HepG2 (cell line): ENCODE measurements around the gene PXDC1. TPM values are rescaled to one million over a fixed set of nuclear protein-coding genes. Genes with fewer than 3 reads are reported as not detected.

ENCODE experiments used
- ATAC-seq: fragments of 200-7000 bp; cut with Tn5 transposase; 3 replicates; pipeline ENCODE4 v1.9.1; 2020; ENCODE audit warnings: mild to moderate bottlenecking, moderate library complexity
- BruUV-seq: library from RNA; stranded (reverse); fragments of 400-500 nt; replicated peaks from 2 replicates; lab custom pipeline; 2021; lab: Mats Ljungman, UMichigan
- CTCF ChIA-PET: fragments of 300-600 bp; formaldehyde crosslinking; extraction: SDS; loops from one replicate; lab custom pipeline; 2021; ENCODE audit warnings: low total read pairs, inconsistent platforms, low intra/inter-chr PET ratio; lab: Yijun Ruan, JAX
- POLR2A ChIA-PET: fragments of 350-600 bp; sonication (Branson Sonifier 250); formaldehyde crosslinking; loops from one replicate; lab custom pipeline; 2020; ENCODE audit warnings: antibody characterized with exemption, inconsistent platforms; lab: Yijun Ruan, JAX
- DNase-seq: peaks from one replicate; pipeline ENCODE4 v3.0.0-alpha.2; 2015; ENCODE audit warnings: low spot score
- FAIRE-seq: peaks from 3 replicates; lab custom pipeline; 2011; peaks lifted over from hg19 to GRCh38; lab: Jason Lieb, UNC
- H2AFZ ChIP-seq: one replicate; pipeline ENCODE4 v1.6.1; 2011; ENCODE audit warnings: low read length, inconsistent platforms
- H3K27ac ChIP-seq: fragments of 300-600 bp; 3 replicates; pipeline ENCODE4 v1.8.0; 2011; ENCODE audit warnings: mixed run types, mild to moderate bottlenecking, mixed read lengths, low read length, inconsistent platforms; ENCODE audit not compliant: insufficient read depth; ENCODE audit errors: extremely low read length
- H3K27me3 ChIP-seq, 2 experiments: fragments of 200-600 bp in 1 of 2; 2 replicates in 1 of 2; 3 replicates in 1 of 2; pipeline versions ENCODE4 v1.6.0 to v1.8.0; 2011; ENCODE audit warnings: low read length in 2 of 2, mild to moderate bottlenecking in 2 of 2, moderate library complexity in 2 of 2, inconsistent platforms in 1 of 2; ENCODE audit not compliant: insufficient read depth in 2 of 2, control insufficient read depth in 1 of 2
- H3K36me3 ChIP-seq, 2 experiments: fragments of 200-600 bp in 1 of 2; replicated peaks in 1 of 2; 2 replicates in 1 of 2; 3 replicates in 1 of 2; pipeline versions ENCODE4 v1.5.1 to v1.8.0; 2011; ENCODE audit warnings: low read length in 2 of 2, inconsistent platforms in 1 of 2; ENCODE audit not compliant: insufficient read depth in 2 of 2, control insufficient read depth in 1 of 2
- H3K4me1 ChIP-seq: 2 replicates; pipeline ENCODE4 v1.5.1; 2012; ENCODE audit warnings: low read length, inconsistent platforms; ENCODE audit not compliant: insufficient read depth
- H3K4me2 ChIP-seq: 2 replicates; pipeline ENCODE4 v1.6.0; 2011; ENCODE audit warnings: low read depth, low read length, inconsistent platforms
- H3K4me3 ChIP-seq, 3 experiments: fragments of 200-600 bp in 1 of 3; sonication (generic), shearing (Covaris generic) in 1 of 3; replicated peaks in 1 of 3; 2 replicates each; pipeline ENCODE4 v1.5.1; 2011 to 2016; ENCODE audit warnings: low read length in 3 of 3, inconsistent platforms in 2 of 3, low read depth in 2 of 3, mild to moderate bottlenecking in 2 of 3, control low read depth in 1 of 3, mixed read lengths in 1 of 3; ENCODE audit not compliant: insufficient read depth in 1 of 3
- H3K79me2 ChIP-seq: one replicate; pipeline ENCODE4 v1.6.1; 2011; ENCODE audit warnings: low read length, inconsistent platforms; ENCODE audit not compliant: insufficient read depth
- H3K9ac ChIP-seq: 2 replicates; pipeline ENCODE4 v1.6.0; 2011; ENCODE audit warnings: mild to moderate bottlenecking, low read depth, low read length, inconsistent platforms; ENCODE audit not compliant: insufficient read depth
- H3K9me3 ChIP-seq: 2 replicates; pipeline ENCODE4 v1.5.1; 2012; ENCODE audit warnings: mild to moderate bottlenecking, low read length
- H4K20me1 ChIP-seq: 2 replicates; pipeline ENCODE4 v1.6.0; 2011; ENCODE audit warnings: inconsistent platforms, mild to moderate bottlenecking, low read length, moderate library complexity; ENCODE audit not compliant: insufficient read depth
- AKAP8 ChIP-seq: sonication (generic); formaldehyde crosslinking; IDR thresholded peaks from 2 replicates; pipeline ENCODE4 v1.5.1; 2020; ENCODE audit warnings: mild to moderate bottlenecking, missing genetic modification reagents
- ATF1 ChIP-seq: IDR thresholded peaks from 2 replicates; pipeline ENCODE4 v1.6.1; 2016; ENCODE audit warnings: mild to moderate bottlenecking, control low read depth
- GATAD2A ChIP-seq: IDR thresholded peaks from 2 replicates; pipeline ENCODE4 v1.6.1; 2016
- REXO4 ChIP-seq: sonication (generic); formaldehyde crosslinking; IDR thresholded peaks from 2 replicates; pipeline ENCODE4 v1.8.0; 2022; ENCODE audit warnings: missing genetic modification reagents, mild to moderate bottlenecking, borderline replicate concordance
- ZMAT3 ChIP-seq: sonication (generic); formaldehyde crosslinking; conservative IDR thresholded peaks from 2 replicates; pipeline ENCODE4 v1.7.0; 2021; ENCODE audit warnings: missing genetic modification reagents
- ZNF501 ChIP-seq: sonication (generic); formaldehyde crosslinking; IDR thresholded peaks from 2 replicates; pipeline ENCODE4 v1.5.1; 2020; ENCODE audit warnings: mild to moderate bottlenecking, moderate library complexity, missing genetic modification reagents
- ZNF768 ChIP-seq: sonication (generic); formaldehyde crosslinking; IDR thresholded peaks from 2 replicates; pipeline ENCODE4 v1.4.0; 2020; ENCODE audit warnings: missing genetic modification reagents
- WGBS: methylation state at CpG from one replicate; pipeline ENCODE4 v1.1.6; 2017; ENCODE audit warnings: low lambda C conversion rate; 5-methylcytosine and 5-hydroxymethylcytosine counted together
- in situ Hi-C: cut with HindIII; loops from 2 replicates; pipeline ENCODE4 v1.10.0; 2017; ENCODE audit warnings: low pct_unique_long_range_greater_than_20kb; ENCODE audit not compliant: extremely low pct_ligation_motif_present
- intact Hi-C: fragments of 100-400 bp; cut with micrococcal nuclease; formaldehyde crosslinking; loops from one replicate; pipeline ENCODE4 v1.10.0; 2022; ENCODE audit not compliant: unreplicated experiment
- polyA plus RNA-seq, 8 experiments: library from polyadenylated mRNA; depleted of rRNA in 3 of 8; stranded (reverse) in 7 of 8; unstranded in 1 of 8; fragments of >200 nt; fragmentation: Illumina TruSeq in 4 of 8; extraction: Trizol in 4 of 8; gene quantifications; 2 replicates each; pipeline versions ENCODE4 v1.2.1 to v1.2.3, GENCODE V29; 2011 to 2016; ENCODE audit warnings: low read depth in 4 of 8, missing spikeins in 1 of 8, mixed read lengths in 1 of 8; ENCODE audit not compliant: insufficient read depth in 1 of 8
- total RNA-seq, 5 experiments: library from RNA; depleted of rRNA; stranded (reverse); fragments of >200 nt; fragmentation: Illumina TruSeq; extraction: Trizol; gene quantifications; 2 replicates each; pipeline ENCODE4 v1.2.3, GENCODE V29; 2016; ENCODE audit warnings: low read depth in 1 of 5

PXDC1 gene
- total and polyA plus RNA-seq, 2 of the 13 experiments (the other 11 are each of a cell fraction or from before 2014, with no cell fraction given): 32.4 to 34.7 TPM

GRCh38 chr6:3741477-3741871, 10.0 kb downstream of the PXDC1 start:
- no peak overlapping the region for H3K4me3 ChIP-seq
- CTCF ChIA-PET: interaction anchor here (1.4 to 3.5 kb wide), 7 partner anchors 35 to 267 kb away, joined by 3 to 45 read pairs (median 13); partner anchors contain the start of gene FAM50B
- no peak for TF ChIP-seq GATAD2A (CRISPR knock-in tag)
- TF ChIP-seq ZMAT3 (CRISPR knock-in tag): 0 out of 2 replicates have a peak, but pooled peaks have one; percentile 2
- TF ChIP-seq ATF1 (CRISPR knock-in tag): no peak
- TF ChIP-seq AKAP8: 0 out of 2 replicates have a peak, but pooled peaks have one; percentile 6
- TF ChIP-seq ZNF768 (CRISPR knock-in tag): no peak
- TF ChIP-seq REXO4 (CRISPR knock-in tag): no peak
- TF ChIP-seq ZNF501 (CRISPR knock-in tag): no peak
- in situ Hi-C loops (loop anchor here (5.0 kb wide), 2 partner anchors 186 to 251 kb away; no protein-coding TSS in a partner anchor), intact Hi-C loops (no loop called here)
- H3K27me3 ChIP-seq: no peaks in the 10 kb centered on the region
- H4K20me1 ChIP-seq: peaks cover 55% of the 10 kb centered on the region
- POLR2A ChIA-PET: interaction anchor here (1.2 kb wide), 1 partner anchor 100 kb away, joined by 3 read pairs; no protein-coding TSS in a partner anchor
- no peak for DNase-seq
- WGBS: 99% methylated on average over 13 of the region's 13 CpGs
- no peak overlapping the region for H2AFZ ChIP-seq
- peaks cover 64% of the 10 kb centered on the region for H3K79me2 ChIP-seq
- H3K9me3 ChIP-seq: no peaks in the 10 kb centered on the region
- no peak overlapping the region for H3K4me2 ChIP-seq
- no peak for ATAC-seq
- H3K4me1 ChIP-seq: peaks cover 57% of the 10 kb centered on the region
- H3K27ac ChIP-seq: no peak overlapping the region
- peaks cover 30 to 47% of the 10 kb centered on the region in 2 experiments for H3K36me3 ChIP-seq
- no peak overlapping the region for H3K9ac ChIP-seq
- FAIRE-seq: no peak
- BruUV-seq: no TSS peak
